HCT116 (cell line): Measurements from ENCODE around the gene CNNM4. TPM values are rescaled to one million over a fixed set of nuclear protein-coding genes. Genes with fewer than 3 reads are reported as not detected.

Experiments
- ATAC-seq: fragments of 200-7000 bp; cut with Tn5 transposase; 2 replicates; pipeline ENCODE4 v1.9.1; 2020; ENCODE audit warnings: mild to moderate bottlenecking, moderate library complexity
- BruUV-seq: library from RNA; stranded (reverse); fragments of 400-500 nt; replicated peaks from 2 replicates; lab custom pipeline; 2021; lab: Mats Ljungman, UMichigan
- CTCF ChIA-PET: fragments of 300-600 bp; sonication (Branson Sonifier 250); formaldehyde crosslinking; loops from one replicate; lab custom pipeline; 2021; ENCODE audit warnings: antibody characterized with exemption; lab: Charles Lee
- POLR2A ChIA-PET: fragments of 300-600, 350-600 bp; sonication (Branson Sonifier 250); formaldehyde crosslinking; loops from one replicate; lab custom pipeline; 2021; ENCODE audit warnings: antibody characterized with exemption; lab: Charles Lee
- RAD21 ChIA-PET, 2 experiments: fragments of 300-600 bp; sonication (Branson Sonifier 250); formaldehyde crosslinking; loops; one replicate each; lab custom pipeline; 2023; ENCODE audit warnings: low total read pairs in 2 of 2; ENCODE audit not compliant: uncharacterized antibody in 2 of 2, unreplicated experiment in 2 of 2, low non-redundant PET in 1 of 2; lab: Charles Lee
- DNase-seq: peaks from one replicate; pipeline ENCODE4 v3.0.0-alpha.2; 2010; ENCODE audit warnings: low read depth, low spot score
- H2AFZ ChIP-seq: fragments of 200-600 bp; shearing (Covaris generic), sonication (generic); 2 replicates; pipeline ENCODE4 v1.6.1; 2017; ENCODE audit warnings: low read depth, mixed run types, mixed read lengths, antibody characterized with exemption, low read length; ENCODE audit not compliant: poor library complexity, severe bottlenecking
- H3K27ac ChIP-seq: 2 replicates; pipeline ENCODE4 v1.5.1; 2012; ENCODE audit warnings: low read depth, low read length
- H3K27me3 ChIP-seq: fragments of 200-600 bp; sonication (generic); 2 replicates; pipeline ENCODE4 v1.6.1; 2016; ENCODE audit warnings: mixed run types, low read length, mixed read lengths; ENCODE audit not compliant: insufficient read depth
- H3K36me3 ChIP-seq, 2 experiments: fragments of 200-500 bp in 1 of 2; fragments of 200-600 bp in 1 of 2; sonication (Bioruptor generic) in 1 of 2; sonication (generic) in 1 of 2; 2 replicates each; pipeline versions ENCODE4 v1.5.1 to v1.6.1; 2014 to 2016; ENCODE audit warnings: low read length in 2 of 2, inconsistent platforms in 1 of 2, mixed read lengths in 1 of 2, mixed run types in 1 of 2; ENCODE audit not compliant: insufficient read depth in 2 of 2, control insufficient read depth in 1 of 2
- H3K4me1 ChIP-seq, 2 experiments: fragments of 200-600 bp in 1 of 2; sonication (generic) in 1 of 2; 2 replicates each; pipeline versions ENCODE4 v1.5.1 to v1.6.1; 2012 to 2017; ENCODE audit warnings: low read length in 2 of 2, inconsistent platforms in 1 of 2, mild to moderate bottlenecking in 1 of 2, mixed read lengths in 1 of 2, mixed run types in 1 of 2, moderate library complexity in 1 of 2; ENCODE audit not compliant: insufficient read depth in 2 of 2, control insufficient read depth in 1 of 2
- H3K4me2 ChIP-seq: fragments of 200-600 bp; sonication (generic); 2 replicates; pipeline ENCODE4 v1.6.1; 2017; ENCODE audit warnings: mixed run types, low read length, mixed read lengths
- H3K4me3 ChIP-seq, 2 experiments: fragments of 200-600 bp in 1 of 2; sonication (generic) in 1 of 2; replicated peaks in 1 of 2; 2 replicates each; pipeline ENCODE4 v1.5.1; 2011 to 2016; ENCODE audit warnings: low read length in 2 of 2, control low read depth in 1 of 2, low read depth in 1 of 2, mild to moderate bottlenecking in 1 of 2, mixed read lengths in 1 of 2, mixed run types in 1 of 2
- H3K79me2 ChIP-seq: fragments of 200-600 bp; sonication (generic); 2 replicates; pipeline ENCODE4 v1.6.1; 2017; ENCODE audit warnings: mild to moderate bottlenecking, mixed run types, low read length, moderate library complexity, mixed read lengths; ENCODE audit not compliant: insufficient read depth
- H3K9ac ChIP-seq: fragments of 200-600 bp; sonication (generic); 2 replicates; pipeline ENCODE4 v1.6.1; 2016; ENCODE audit warnings: low read length, mixed read lengths
- H3K9me2 ChIP-seq: fragments of 200-600 bp; sonication (generic), shearing (Covaris generic); 2 replicates; pipeline ENCODE4 v1.6.1; 2017; ENCODE audit warnings: mixed run types, mild to moderate bottlenecking, moderate library complexity; ENCODE audit not compliant: insufficient read depth
- H3K9me3 ChIP-seq, 2 experiments: fragments of 200-500 bp in 1 of 2; fragments of 200-600 bp in 1 of 2; sonication (Bioruptor generic) in 1 of 2; sonication (generic) in 1 of 2; 2 replicates each; pipeline ENCODE4 v1.6.1; 2014 to 2017; ENCODE audit warnings: low read length in 2 of 2, mixed read lengths in 2 of 2, inconsistent platforms in 1 of 2, low read depth in 1 of 2, mild to moderate bottlenecking in 1 of 2, mixed run types in 1 of 2, moderate library complexity in 1 of 2; ENCODE audit not compliant: control insufficient read depth in 1 of 2, insufficient read depth in 1 of 2
- H4K20me1 ChIP-seq: fragments of 200-600 bp; sonication (generic), shearing (Covaris generic); 2 replicates; pipeline ENCODE4 v1.6.1; 2017; ENCODE audit warnings: mixed run types, mild to moderate bottlenecking, moderate library complexity; ENCODE audit not compliant: insufficient read depth
- CBX3 ChIP-seq: IDR thresholded peaks from 2 replicates; pipeline ENCODE4 v1.6.1; 2012; ENCODE audit warnings: low read depth
- CEBPB ChIP-seq: IDR thresholded peaks from 2 replicates; pipeline ENCODE4 v1.6.1; 2012; ENCODE audit warnings: low read depth
- EZH2 ChIP-seq: fragments of 200-600 bp; sonication (generic); IDR thresholded peaks from 2 replicates; pipeline ENCODE4 v1.6.1; 2017; ENCODE audit warnings: antibody characterized with exemption, mixed run types
- EZH2phosphoT487 ChIP-seq: fragments of 200-600 bp; IDR thresholded peaks from 2 replicates; pipeline ENCODE4 v1.6.1; 2018; ENCODE audit warnings: antibody characterized with exemption, borderline replicate concordance
- POLR2AphosphoS5 ChIP-seq: IDR thresholded peaks from 2 replicates; pipeline ENCODE4 v1.6.1; 2011; ENCODE audit warnings: mild to moderate bottlenecking, low read depth, low read length, moderate library complexity
- RAD21 ChIP-seq: IDR thresholded peaks from 2 replicates; pipeline ENCODE4 v1.6.1; 2012; ENCODE audit warnings: low read depth, mild to moderate bottlenecking
- SIN3A ChIP-seq: IDR thresholded peaks from 2 replicates; pipeline ENCODE4 v1.6.1; 2012; ENCODE audit warnings: low read depth
- SP1 ChIP-seq: IDR thresholded peaks from 2 replicates; pipeline ENCODE4 v1.6.1; 2012; ENCODE audit warnings: low read depth
- SRF ChIP-seq: IDR thresholded peaks from 2 replicates; pipeline ENCODE4 v1.6.1; 2012; ENCODE audit warnings: low read depth
- TCF7L2 ChIP-seq: IDR thresholded peaks from 2 replicates; pipeline ENCODE4 v1.7.0; 2011; ENCODE audit warnings: borderline replicate concordance, inconsistent platforms; ENCODE audit not compliant: insufficient read depth, insufficient read length; ENCODE audit errors: extremely low read depth
- YY1 ChIP-seq: IDR thresholded peaks from 2 replicates; pipeline ENCODE4 v1.6.1; 2011; ENCODE audit warnings: low read length, low read depth, moderate library complexity, mild to moderate bottlenecking; ENCODE audit not compliant: insufficient replicate concordance; ENCODE audit errors: extremely low read depth
- ZNF274 ChIP-seq: fragments of 200-500 bp; sonication (Bioruptor generic); IDR thresholded peaks from 2 replicates; pipeline ENCODE4 v1.6.1; 2014; ENCODE audit warnings: mild to moderate bottlenecking, low read depth, low read length, inconsistent platforms
- intact Hi-C: fragments of 100-400 bp; cut with micrococcal nuclease; formaldehyde crosslinking; loops from 2 replicates; pipeline ENCODE4 v1.10.0; 2022
- total RNA-seq: library from RNA; stranded (reverse); gene quantifications from one replicate; pipeline ENCODE4 v1.2.1, GENCODE V29; 2021; ENCODE audit not compliant: unreplicated experiment
- TF ChIP-seq, protein P1 (sequence below): IDR thresholded peaks from 2 replicates; pipeline ENCODE4 v1.6.1; 2012
- TF ChIP-seq, protein P2 (sequence below), 3 experiments: fragments of 200-600 bp in 1 of 3; sonication (generic) in 1 of 3; IDR thresholded peaks in 2 of 3; conservative IDR thresholded peaks in 1 of 3; 2 replicates each; pipeline ENCODE4 v1.5.1; 2012 to 2017; ENCODE audit warnings: low read depth in 2 of 3, low read length in 2 of 3, antibody characterized with exemption in 1 of 3, borderline replicate concordance in 1 of 3, control low read depth in 1 of 3, mild to moderate bottlenecking in 1 of 3, mixed read lengths in 1 of 3, mixed run types in 1 of 3, moderate library complexity in 1 of 3; ENCODE audit not compliant: insufficient read depth in 1 of 3
- TF ChIP-seq, protein P3 (sequence below): IDR thresholded peaks from 2 replicates; pipeline ENCODE4 v1.6.1; 2011; ENCODE audit warnings: mild to moderate bottlenecking, low read length, moderate library complexity; ENCODE audit not compliant: insufficient replicate concordance; ENCODE audit errors: extremely low read depth

The CNNM4 gene
- total RNA-seq, 1 experiment from 2014 or later, result 7.9 TPM

DNA sequence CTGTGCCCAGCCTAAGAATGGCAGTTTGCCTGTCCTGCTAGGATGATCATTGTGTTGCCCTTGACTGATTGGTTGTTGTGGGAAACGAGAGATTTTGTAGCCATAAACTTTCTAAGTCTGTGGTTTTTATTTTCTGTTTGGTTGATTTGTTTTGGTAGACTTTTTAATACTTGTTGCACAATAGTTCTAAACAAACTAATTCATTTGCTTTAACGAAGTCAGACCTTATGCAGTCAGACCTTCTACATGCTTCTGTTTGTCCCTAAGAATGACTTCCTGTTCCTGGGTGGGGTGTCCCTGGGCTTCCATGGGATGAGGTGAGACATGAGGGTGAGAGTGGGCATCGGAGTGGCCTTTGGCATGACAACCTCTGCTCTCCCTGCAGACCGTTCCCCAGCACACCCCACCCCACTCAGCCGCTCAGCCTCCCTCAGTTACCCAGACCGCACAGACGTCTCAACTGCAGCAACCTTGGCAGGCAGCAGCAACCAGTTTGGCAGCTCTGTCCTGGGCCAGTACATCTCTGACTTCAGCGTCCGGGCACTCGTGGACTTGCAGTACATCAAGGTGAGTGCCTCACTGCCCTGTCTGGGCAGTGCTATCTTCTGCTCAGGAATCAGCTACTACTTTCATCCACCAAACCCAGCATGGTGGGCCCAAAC lies 47.6 kb downstream of the CNNM4 start:
- no peaks in the 10 kb centered on the region for H3K9me3 ChIP-seq
- H3K4me3 ChIP-seq, result no peak overlapping the region
- no peaks in the 10 kb centered on the region for H3K79me2 ChIP-seq
- POLR2A ChIA-PET, result no interaction called here
- BruUV-seq, result no TSS peak
- H4K20me1 ChIP-seq, result no peaks in the 10 kb centered on the region
- intact Hi-C loops, result no loop called here
- H3K27me3 ChIP-seq, result no peaks in the 10 kb centered on the region
- ATAC-seq (no peak), DNase-seq (no peak)
- no peak overlapping the region for H3K4me2 ChIP-seq
- no peak overlapping the region for H2AFZ ChIP-seq
- H3K9me2 ChIP-seq, result no peaks in the 10 kb centered on the region
- RAD21 ChIA-PET, result no interaction called here
- no peak overlapping the region for H3K27ac ChIP-seq
- H3K36me3 ChIP-seq, result no peaks in the 10 kb centered on the region; a peak in 1 of 4 replicates
- no peaks in the 10 kb centered on the region for H3K4me1 ChIP-seq
- no peak overlapping the region for H3K9ac ChIP-seq
- CTCF ChIA-PET, result no interaction called here
- TF ChIP-seq POLR2AphosphoS5, result no peak
- no peak for TF ChIP-seq SIN3A

GRCh38 chr2:96809216-96809882 lies 48.6 kb downstream of the CNNM4 start:
- no peaks in the 10 kb centered on the region; a peak in 1 of 4 replicates for H3K36me3 ChIP-seq
- intact Hi-C loops, result no loop called here
- TF ChIP-seq YY1 (no peak), SRF (no peak), ZNF274 (no peak), EZH2phosphoT487 (no peak), TCF7L2 (no peak), EZH2 (no peak), SP1 (no peak), RAD21 (no peak), CEBPB (no peak), CBX3 (no peak)
- TF ChIP-seq, protein P1, sequence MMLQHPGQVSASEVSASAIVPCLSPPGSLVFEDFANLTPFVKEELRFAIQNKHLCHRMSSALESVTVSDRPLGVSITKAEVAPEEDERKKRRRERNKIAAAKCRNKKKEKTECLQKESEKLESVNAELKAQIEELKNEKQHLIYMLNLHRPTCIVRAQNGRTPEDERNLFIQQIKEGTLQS, result no peak
- TF ChIP-seq, protein P2, sequence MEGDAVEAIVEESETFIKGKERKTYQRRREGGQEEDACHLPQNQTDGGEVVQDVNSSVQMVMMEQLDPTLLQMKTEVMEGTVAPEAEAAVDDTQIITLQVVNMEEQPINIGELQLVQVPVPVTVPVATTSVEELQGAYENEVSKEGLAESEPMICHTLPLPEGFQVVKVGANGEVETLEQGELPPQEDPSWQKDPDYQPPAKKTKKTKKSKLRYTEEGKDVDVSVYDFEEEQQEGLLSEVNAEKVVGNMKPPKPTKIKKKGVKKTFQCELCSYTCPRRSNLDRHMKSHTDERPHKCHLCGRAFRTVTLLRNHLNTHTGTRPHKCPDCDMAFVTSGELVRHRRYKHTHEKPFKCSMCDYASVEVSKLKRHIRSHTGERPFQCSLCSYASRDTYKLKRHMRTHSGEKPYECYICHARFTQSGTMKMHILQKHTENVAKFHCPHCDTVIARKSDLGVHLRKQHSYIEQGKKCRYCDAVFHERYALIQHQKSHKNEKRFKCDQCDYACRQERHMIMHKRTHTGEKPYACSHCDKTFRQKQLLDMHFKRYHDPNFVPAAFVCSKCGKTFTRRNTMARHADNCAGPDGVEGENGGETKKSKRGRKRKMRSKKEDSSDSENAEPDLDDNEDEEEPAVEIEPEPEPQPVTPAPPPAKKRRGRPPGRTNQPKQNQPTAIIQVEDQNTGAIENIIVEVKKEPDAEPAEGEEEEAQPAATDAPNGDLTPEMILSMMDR (IDR thresholded peaks at IDR 0.05 in 2 of 3, conservative IDR thresholded peaks at IDR 0.05 in 1 of 3; ENCODE audit: borderline replicate concordance in 1 of 3, insufficient read depth in 1 of 3, low read depth in 2 of 3, low read length in 2 of 3), result no peak
- TF ChIP-seq, protein P3, sequence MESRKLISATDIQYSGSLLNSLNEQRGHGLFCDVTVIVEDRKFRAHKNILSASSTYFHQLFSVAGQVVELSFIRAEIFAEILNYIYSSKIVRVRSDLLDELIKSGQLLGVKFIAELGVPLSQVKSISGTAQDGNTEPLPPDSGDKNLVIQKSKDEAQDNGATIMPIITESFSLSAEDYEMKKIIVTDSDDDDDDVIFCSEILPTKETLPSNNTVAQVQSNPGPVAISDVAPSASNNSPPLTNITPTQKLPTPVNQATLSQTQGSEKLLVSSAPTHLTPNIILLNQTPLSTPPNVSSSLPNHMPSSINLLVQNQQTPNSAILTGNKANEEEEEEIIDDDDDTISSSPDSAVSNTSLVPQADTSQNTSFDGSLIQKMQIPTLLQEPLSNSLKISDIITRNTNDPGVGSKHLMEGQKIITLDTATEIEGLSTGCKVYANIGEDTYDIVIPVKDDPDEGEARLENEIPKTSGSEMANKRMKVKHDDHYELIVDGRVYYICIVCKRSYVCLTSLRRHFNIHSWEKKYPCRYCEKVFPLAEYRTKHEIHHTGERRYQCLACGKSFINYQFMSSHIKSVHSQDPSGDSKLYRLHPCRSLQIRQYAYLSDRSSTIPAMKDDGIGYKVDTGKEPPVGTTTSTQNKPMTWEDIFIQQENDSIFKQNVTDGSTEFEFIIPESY, result no peak

More at GRCh38 chr2:96809216-96809882, 48.6 kb downstream of the CNNM4 start:
- Histone ChIP-seq H3K9me2 (no peaks in the 10 kb centered on the region), H3K9me3 (no peaks in the 10 kb centered on the region), H3K27me3 (no peaks in the 10 kb centered on the region), H3K9ac (no peak overlapping the region), H3K4me2 (no peak overlapping the region), H2AFZ (no peak overlapping the region), H3K4me3 (no peak overlapping the region), H4K20me1 (no peaks in the 10 kb centered on the region), H3K27ac (no peak overlapping the region), H3K4me1 (no peaks in the 10 kb centered on the region), H3K79me2 (no peaks in the 10 kb centered on the region)
- CTCF ChIA-PET, result no interaction called here
- POLR2A ChIA-PET, result interaction anchor here (0.6 kb wide), 1 partner anchor 297 kb away, joined by 4 read pairs; no protein-coding TSS in a partner anchor
- no TSS peak for BruUV-seq
- RAD21 ChIA-PET, result no interaction called here
- DNase-seq, result no peak
- ATAC-seq, result no peak
